Activated CD4-positive, alpha-beta T cell treated with anti-CD3 and anti-CD28 coated beads, Interleukin-2, amount 10 ng/mL, durations not matched to agents 7 days and 5 days (primary cell): Measurements from ENCODE around the gene ADGB. TPM values are rescaled to one million over a fixed set of nuclear protein-coding genes. Genes with fewer than 3 reads are reported as not detected.
"Not testable (repeated sequence)": the region's sequence is repeated elsewhere in the genome, so short reads cannot be mapped to it uniquely, and the experiment has no call there.

Experiments used
- CTCF ChIA-PET: fragments of 350-600 bp; sonication (Branson Sonifier 250); formaldehyde crosslinking; loops from one replicate; lab custom pipeline; 2021; ENCODE audit warnings: antibody characterized with exemption; lab: Charles Lee
- POLR2A ChIA-PET: fragments of 350-600 bp; sonication (Branson Sonifier 250); formaldehyde crosslinking; loops from one replicate; lab custom pipeline; 2021; ENCODE audit warnings: antibody characterized with exemption; lab: Charles Lee
- DNase-seq: peaks from one replicate; pipeline ENCODE4 v3.0.0-alpha.2; 2020
- H3K27ac Mint-ChIP-seq: one replicate; pipeline ENCODE4 v1.8.0; 2021; ENCODE audit warnings: mild to moderate bottlenecking, moderate library complexity, mixed read lengths
- H3K27me3 Mint-ChIP-seq: one replicate; pipeline ENCODE4 v1.8.0; 2021; ENCODE audit warnings: mixed read lengths
- H3K36me3 Mint-ChIP-seq: one replicate; pipeline ENCODE4 v1.8.0; 2021; ENCODE audit warnings: low read depth, mixed read lengths
- H3K4me1 Mint-ChIP-seq: one replicate; pipeline ENCODE4 v1.8.0; 2021; ENCODE audit warnings: mixed read lengths
- H3K4me3 Mint-ChIP-seq: one replicate; pipeline ENCODE4 v1.8.0; 2021; ENCODE audit warnings: mild to moderate bottlenecking, moderate library complexity, mixed read lengths
- H3K9me3 Mint-ChIP-seq: one replicate; pipeline ENCODE4 v1.8.0; 2021; ENCODE audit warnings: mixed read lengths
- total RNA-seq, 2 experiments: library from RNA; stranded (reverse); gene quantifications; one replicate each; pipeline ENCODE4 v1.2.3, GENCODE V29; 2021

The ADGB gene
- not detected for total RNA-seq

DNA sequence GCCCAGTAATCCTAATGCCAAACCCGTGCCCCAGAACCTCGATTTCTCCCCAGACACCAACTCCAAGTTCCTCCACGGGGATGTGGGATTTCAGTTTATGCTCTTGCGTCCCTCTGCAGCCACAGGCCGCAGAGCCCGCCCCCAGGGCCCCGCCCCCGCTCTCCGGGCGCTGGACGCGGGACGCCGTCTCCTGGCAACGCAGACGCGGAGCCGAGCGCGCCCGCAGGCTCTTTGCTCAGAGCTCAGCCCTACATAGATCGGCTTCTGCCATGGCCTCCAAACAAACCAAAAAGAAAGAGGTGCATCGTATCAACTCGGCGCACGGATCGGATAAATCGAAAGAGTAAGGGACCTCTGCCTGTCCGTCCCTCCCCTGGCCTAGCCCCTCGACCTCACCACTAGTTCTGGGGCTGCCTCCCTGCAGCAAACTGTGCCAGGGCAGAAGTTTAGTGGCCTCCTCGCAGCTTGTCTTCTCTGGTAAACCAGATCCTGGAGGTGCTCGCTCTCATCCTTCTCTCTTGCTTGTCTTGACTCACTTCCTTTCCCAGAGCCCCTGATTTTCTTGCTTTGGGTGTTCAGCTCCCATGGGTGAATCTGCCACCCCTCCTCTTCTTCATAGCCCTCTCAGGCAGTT lies at the start of gene ADGB:
Gene ADGB (plus strand): TSS at position 201 of the 634 bp plus-strand sequence. CDS start 69 bp downstream, at position 270.
- Mint-ChIP-seq H3K9me3 (no peaks in the 10 kb centered on the region), H3K4me1 (peaks cover 3% of the 10 kb centered on the region), H3K27me3 (peaks cover 16% of the 10 kb centered on the region), H3K4me3 (peak within 1 kb of the TSS; percentile 34), H3K27ac (no peak within 1 kb of the TSS), H3K36me3 (no peaks in the 10 kb centered on the region)
- ChIA-PET CTCF (no interaction called here), POLR2A (no interaction called here)
- DNase-seq: no peak

DNA sequence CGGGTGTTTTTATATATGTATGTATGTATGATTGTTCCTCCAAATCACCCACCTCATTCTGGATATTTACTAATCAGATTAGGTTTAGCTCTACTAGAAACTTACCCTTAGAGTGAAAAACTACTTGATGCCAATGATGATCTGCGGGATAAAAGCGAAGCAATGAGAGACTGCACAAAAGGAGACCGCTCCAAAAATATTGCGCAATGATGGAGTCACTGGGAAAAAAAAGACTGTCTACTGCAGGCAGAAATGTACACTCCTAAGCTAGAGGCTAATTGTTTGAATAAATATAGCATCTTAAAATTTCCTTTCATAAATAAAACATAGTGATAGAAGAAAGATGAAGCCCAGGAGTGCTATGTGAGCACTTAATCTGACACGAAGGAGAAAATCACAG lies 47.9 kb upstream of the ADGB start:
- no peaks in the 10 kb centered on the region for H3K4me1 Mint-ChIP-seq
- H3K27ac Mint-ChIP-seq: no peak overlapping the region
- H3K4me3 Mint-ChIP-seq: no peak overlapping the region
- peaks cover 4% of the 10 kb centered on the region for H3K27me3 Mint-ChIP-seq
- no peak for DNase-seq
- POLR2A ChIA-PET: no interaction called here
- CTCF ChIA-PET: interaction anchor here (0.6 kb wide), 1 partner anchor 14 kb away, joined by 3 read pairs; no protein-coding TSS in a partner anchor
- no peaks in the 10 kb centered on the region for H3K36me3 Mint-ChIP-seq
- H3K9me3 Mint-ChIP-seq: no peaks in the 10 kb centered on the region

DNA sequence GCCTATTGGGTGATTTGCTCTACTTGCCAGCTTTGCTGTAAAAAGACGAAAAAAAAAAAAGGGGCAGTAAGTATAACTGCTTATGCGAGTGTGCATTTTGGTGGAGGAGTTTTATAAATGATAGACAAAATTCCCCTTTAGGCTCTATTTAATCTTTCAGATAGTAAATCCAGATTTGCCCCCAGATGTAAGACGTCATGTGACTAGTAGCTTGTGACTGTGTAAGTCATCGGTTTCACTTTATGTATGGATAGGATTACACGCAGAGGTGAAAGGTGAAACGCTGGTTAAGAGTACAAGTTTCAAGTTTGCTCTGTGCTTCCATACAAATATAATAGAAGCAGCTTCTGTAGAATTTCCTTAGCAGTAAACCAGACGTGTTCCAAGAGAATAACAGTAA lies 47.2 kb upstream of the ADGB start:
- H3K4me3 Mint-ChIP-seq: no peak overlapping the region
- H3K27ac Mint-ChIP-seq: no peak overlapping the region
- DNase-seq: no peak
- no peaks in the 10 kb centered on the region for H3K36me3 Mint-ChIP-seq
- H3K9me3 Mint-ChIP-seq: no peaks in the 10 kb centered on the region
- H3K27me3 Mint-ChIP-seq: peaks cover 2% of the 10 kb centered on the region
- H3K4me1 Mint-ChIP-seq: no peaks in the 10 kb centered on the region
- ChIA-PET POLR2A (no interaction called here), CTCF (interaction anchor here (0.6 kb wide), 2 partner anchors 14 to 86 kb away, joined by 3 read pairs; no protein-coding TSS in a partner anchor)

DNA sequence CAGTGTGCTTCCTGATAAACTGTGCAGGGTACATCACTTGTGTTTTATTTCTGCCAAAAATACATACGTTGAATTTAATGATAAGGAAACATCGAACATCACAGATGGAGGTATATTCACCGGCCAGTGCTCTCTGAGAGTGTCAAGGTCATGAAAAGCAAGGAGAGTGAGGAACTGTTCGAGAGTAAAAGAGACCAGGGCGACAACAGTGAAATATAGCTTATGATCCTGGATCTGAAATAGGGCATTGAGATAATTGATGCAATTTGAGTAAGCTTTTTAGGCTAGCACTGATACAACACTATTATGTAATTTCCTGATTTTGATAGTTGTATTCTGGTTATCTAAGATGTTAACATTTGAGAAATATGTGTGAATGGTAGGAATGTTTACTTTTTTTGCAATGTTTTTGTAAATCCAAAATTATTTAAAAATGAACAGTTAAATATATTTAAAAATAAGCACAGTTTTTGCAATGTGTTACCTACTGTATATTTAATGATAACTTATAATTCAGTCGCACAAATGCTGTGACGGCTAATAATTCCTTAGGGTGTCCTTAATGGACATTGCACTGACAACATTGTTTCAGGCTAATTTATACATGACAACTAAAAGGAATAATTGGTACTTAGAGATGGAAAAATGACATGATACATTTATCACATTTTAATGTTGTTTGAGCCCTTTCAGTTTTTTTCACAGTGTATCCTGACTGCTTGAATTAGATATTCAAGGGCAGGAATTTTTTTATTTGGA lies 45.2 kb upstream of the ADGB start:
- Mint-ChIP-seq H3K9me3 (no peaks in the 10 kb centered on the region), H3K4me1 (no peaks in the 10 kb centered on the region), H3K27ac (no peak overlapping the region), H3K27me3 (no peaks in the 10 kb centered on the region), H3K36me3 (no peaks in the 10 kb centered on the region), H3K4me3 (no peak overlapping the region)
- POLR2A ChIA-PET: no interaction called here
- DNase-seq: no peak
- CTCF ChIA-PET: no interaction called here

DNA sequence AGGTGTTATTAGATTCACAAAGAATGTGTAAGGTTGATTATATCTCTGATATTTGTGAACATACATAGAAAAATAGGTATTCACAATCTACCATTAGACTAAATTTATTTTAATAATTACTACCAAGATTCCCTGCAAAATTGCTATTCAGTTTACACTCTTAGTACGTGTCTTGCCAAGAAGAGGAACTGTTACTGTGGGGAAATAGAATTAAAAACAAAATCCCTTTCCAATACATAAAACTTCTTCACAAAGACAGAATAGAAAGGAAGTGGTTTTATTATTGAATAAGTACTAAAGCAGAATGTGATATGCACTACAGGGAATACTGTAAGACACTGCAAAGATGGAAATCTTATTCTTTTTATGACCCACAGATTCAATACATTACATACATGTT lies 38.2 kb upstream of the ADGB start:
- ChIA-PET POLR2A (no interaction called here), CTCF (interaction anchor here (0.6 kb wide), 1 partner anchor 11 kb away, joined by 4 read pairs; no protein-coding TSS in a partner anchor)
- H3K27me3 Mint-ChIP-seq: no peaks in the 10 kb centered on the region
- no peak for DNase-seq
- no peaks in the 10 kb centered on the region for H3K4me1 Mint-ChIP-seq
- no peak overlapping the region for H3K4me3 Mint-ChIP-seq
- H3K27ac Mint-ChIP-seq: no peak overlapping the region
- H3K36me3 Mint-ChIP-seq: no peaks in the 10 kb centered on the region
- no peaks in the 10 kb centered on the region for H3K9me3 Mint-ChIP-seq

DNA sequence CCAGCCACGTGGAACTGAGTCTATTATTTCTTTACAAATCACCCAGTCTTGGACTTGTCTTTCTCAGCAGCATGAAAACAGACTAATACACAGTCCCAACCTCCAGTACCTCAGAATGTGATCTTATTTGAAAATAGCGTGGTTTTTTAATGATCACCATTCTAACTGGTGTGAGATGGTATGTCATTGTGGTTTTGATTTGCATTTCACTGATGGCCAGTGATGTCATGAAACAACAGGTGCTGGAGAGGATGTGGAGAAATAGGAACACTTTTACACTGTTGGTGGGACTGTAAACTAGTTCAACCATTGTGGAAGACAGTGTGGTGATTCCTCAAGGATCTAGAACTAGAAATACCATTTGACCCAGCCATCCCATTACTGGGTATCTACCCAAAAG lies 32.1 kb upstream of the ADGB start:
- CTCF ChIA-PET: not testable (repeated sequence)

DNA sequence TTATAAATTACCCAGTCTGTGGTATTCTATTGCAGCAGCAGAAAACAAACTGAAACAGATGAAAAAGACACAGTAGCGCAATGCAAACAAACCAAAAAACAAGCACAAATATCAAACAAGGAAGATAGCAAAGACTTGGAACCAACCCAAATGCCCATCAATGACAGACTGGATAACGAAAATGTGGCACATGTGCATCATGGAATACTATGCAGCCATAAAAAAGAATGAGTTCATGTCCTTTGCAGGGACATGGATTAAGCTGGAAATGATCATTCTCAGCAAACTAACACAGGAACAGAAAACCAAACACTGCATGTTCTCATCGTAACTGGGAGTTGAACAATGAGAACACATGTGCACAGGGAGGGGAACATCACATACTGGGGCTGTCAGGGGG lies 30.2 kb upstream of the ADGB start:
- H3K27ac Mint-ChIP-seq, DNase-seq, POLR2A ChIA-PET, CTCF ChIA-PET, H3K27me3 Mint-ChIP-seq, H3K36me3 Mint-ChIP-seq, H3K9me3 Mint-ChIP-seq, H3K4me1 Mint-ChIP-seq, H3K4me3 Mint-ChIP-seq: not testable (repeated sequence)

More for the DNA sequence above, 32.1 kb upstream of the ADGB start:
- H3K4me1 Mint-ChIP-seq, H3K27ac Mint-ChIP-seq, H3K36me3 Mint-ChIP-seq, H3K9me3 Mint-ChIP-seq, POLR2A ChIA-PET, H3K27me3 Mint-ChIP-seq, DNase-seq, H3K4me3 Mint-ChIP-seq: not testable (repeated sequence)

DNA sequence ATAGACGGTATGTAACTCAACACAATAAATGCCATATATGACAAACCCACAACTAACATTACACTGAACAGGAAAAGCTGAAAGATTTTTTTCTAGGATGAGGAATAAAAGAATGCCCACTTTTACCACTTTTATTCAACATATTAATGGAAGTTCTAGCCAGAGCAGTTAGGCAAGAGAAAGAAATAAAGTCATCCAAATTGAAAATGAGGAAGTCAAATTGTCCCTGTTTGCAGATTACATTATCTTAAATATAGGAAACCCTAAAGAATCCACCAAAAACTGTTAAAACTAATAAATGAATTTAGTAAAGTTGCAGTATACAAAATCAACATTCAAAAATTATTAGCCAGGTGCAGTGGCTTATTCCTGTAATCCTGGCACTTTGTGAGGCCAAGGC lies 24.6 kb upstream of the ADGB start:
- POLR2A ChIA-PET: no interaction called here
- H3K27ac Mint-ChIP-seq: no peak overlapping the region
- H3K27me3 Mint-ChIP-seq: no peaks in the 10 kb centered on the region
- DNase-seq: no peak
- no peaks in the 10 kb centered on the region for H3K36me3 Mint-ChIP-seq
- no peaks in the 10 kb centered on the region for H3K9me3 Mint-ChIP-seq
- CTCF ChIA-PET: no interaction called here
- no peaks in the 10 kb centered on the region for H3K4me1 Mint-ChIP-seq
- H3K4me3 Mint-ChIP-seq: no peak overlapping the region

DNA sequence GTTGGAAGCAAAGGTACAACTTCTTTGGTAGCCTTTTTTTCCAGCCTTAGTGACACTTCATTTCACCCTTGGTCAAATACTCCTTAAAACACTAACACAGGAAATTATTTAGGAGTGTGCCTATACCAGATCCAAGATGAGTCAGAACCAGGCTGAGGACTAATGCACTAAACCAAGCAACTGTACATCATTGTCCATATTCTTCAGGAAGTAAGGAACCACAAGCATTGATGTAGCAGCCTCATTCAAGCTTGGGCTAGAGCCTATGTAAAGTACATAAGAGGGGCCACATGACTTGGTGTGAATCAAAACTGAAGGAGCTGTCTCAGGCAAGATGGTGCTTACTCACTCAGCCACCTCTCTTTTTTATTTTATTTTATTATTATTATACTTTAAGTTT lies 20.7 kb upstream of the ADGB start:
- Mint-ChIP-seq H3K4me1 (no peaks in the 10 kb centered on the region), H3K9me3 (no peaks in the 10 kb centered on the region), H3K4me3 (no peak overlapping the region), H3K27me3 (no peaks in the 10 kb centered on the region), H3K27ac (no peak overlapping the region), H3K36me3 (no peaks in the 10 kb centered on the region)
- CTCF ChIA-PET: no interaction called here
- DNase-seq: no peak
- POLR2A ChIA-PET: no interaction called here

DNA sequence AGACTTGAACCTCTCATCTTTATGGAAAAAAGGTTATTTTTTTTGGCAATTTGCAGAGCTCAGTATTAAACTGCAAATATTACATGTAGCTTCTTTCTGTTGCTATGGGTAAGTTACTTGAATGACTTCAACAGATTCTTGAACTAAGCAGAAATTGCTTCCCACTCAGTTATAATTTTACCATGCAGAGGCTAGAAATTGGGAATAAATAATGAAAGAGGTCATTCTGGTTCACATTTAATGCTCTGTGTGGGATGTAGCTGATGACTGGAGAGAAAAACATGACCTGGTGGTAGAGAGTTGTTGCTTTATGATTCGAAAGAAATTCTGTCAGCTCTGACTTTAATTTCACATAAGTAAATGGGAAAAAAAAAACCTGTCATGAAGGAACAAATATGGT lies 16.8 kb upstream of the ADGB start:
- Mint-ChIP-seq H3K36me3 (no peaks in the 10 kb centered on the region), H3K9me3 (no peaks in the 10 kb centered on the region), H3K27ac (no peak overlapping the region), H3K4me3 (no peak overlapping the region), H3K27me3 (no peaks in the 10 kb centered on the region), H3K4me1 (no peaks in the 10 kb centered on the region)
- no peak for DNase-seq
- CTCF ChIA-PET: no interaction called here
- POLR2A ChIA-PET: no interaction called here

DNA sequence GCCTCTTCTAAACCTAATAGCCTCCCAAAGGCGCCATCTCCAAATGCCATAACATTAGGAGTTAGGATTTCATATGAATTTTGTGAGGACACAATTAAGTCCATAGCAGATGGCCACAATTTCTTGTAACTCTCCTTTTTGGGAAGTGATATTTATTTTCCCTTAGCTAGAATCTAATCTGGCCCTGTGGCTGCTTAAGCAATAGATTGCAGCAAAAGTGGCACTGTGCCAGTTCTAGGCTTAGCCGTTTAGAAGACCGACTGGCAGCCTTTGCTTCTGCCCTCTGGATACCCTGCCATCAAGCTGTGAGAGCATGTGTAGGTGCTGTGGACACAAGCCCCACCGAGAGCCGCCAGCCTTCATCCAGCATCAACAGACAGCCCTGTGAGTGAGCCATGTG lies 15.9 kb upstream of the ADGB start:
- H3K9me3 Mint-ChIP-seq: no peaks in the 10 kb centered on the region
- no peaks in the 10 kb centered on the region for H3K27me3 Mint-ChIP-seq
- no peaks in the 10 kb centered on the region for H3K36me3 Mint-ChIP-seq
- CTCF ChIA-PET: no interaction called here
- POLR2A ChIA-PET: no interaction called here
- no peak overlapping the region for H3K4me3 Mint-ChIP-seq
- DNase-seq: no peak
- H3K4me1 Mint-ChIP-seq: no peaks in the 10 kb centered on the region
- no peak overlapping the region for H3K27ac Mint-ChIP-seq

DNA sequence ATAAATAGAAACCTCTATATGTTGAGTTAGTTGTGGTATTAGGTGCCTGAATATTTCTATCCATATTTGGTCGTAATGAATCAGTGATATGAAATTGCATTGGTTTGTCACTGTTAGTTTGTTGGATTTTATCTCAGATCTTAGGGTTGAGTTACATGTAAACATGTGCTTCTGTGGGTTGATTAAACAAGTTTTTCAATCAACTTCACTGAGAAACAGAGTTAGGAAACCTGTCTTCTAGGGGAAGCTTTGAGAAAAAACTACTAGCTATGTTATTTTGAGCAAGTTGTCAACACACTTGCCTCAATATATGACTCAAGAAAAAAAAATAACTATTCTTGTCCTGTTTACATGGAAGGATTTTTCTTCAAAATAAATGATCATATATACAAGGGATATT lies 14.8 kb upstream of the ADGB start:
- H3K9me3 Mint-ChIP-seq: no peaks in the 10 kb centered on the region
- H3K27me3 Mint-ChIP-seq: no peaks in the 10 kb centered on the region
- no peak overlapping the region for H3K27ac Mint-ChIP-seq
- ChIA-PET CTCF (interaction anchor here (1.3 kb wide), 1 partner anchor 14 kb away, joined by 3 read pairs; no protein-coding TSS in a partner anchor), POLR2A (no interaction called here)
- DNase-seq: no peak
- H3K4me1 Mint-ChIP-seq: no peaks in the 10 kb centered on the region
- no peaks in the 10 kb centered on the region for H3K36me3 Mint-ChIP-seq
- H3K4me3 Mint-ChIP-seq: no peak overlapping the region

DNA sequence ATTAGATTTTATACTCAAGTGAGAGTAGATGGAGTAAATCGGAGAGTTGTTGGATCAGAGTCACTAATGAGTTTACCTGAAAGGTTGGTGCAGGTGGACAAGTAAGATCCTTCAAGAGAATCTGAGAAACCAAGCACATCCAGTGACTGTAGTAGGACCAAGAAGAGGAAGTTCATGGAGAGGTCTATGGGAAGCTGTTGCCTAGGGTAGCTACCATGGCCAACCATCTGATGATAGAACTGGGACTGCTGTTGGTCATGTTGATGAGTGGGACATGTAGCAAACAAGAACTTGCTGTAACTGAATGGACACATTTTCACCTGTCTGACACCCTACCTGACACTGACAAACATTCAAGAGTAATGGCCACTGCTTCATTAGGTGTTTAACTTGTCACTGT lies 11.3 kb upstream of the ADGB start:
- ChIA-PET POLR2A (no interaction called here), CTCF (no interaction called here)
- Mint-ChIP-seq H3K27me3 (no peaks in the 10 kb centered on the region), H3K36me3 (no peaks in the 10 kb centered on the region), H3K4me1 (no peaks in the 10 kb centered on the region), H3K4me3 (no peak overlapping the region), H3K9me3 (no peaks in the 10 kb centered on the region), H3K27ac (no peak overlapping the region)
- no peak for DNase-seq
